ENCODE data around the gene LSS. TPM values are rescaled to one million over a fixed set of nuclear protein-coding genes. Genes with fewer than 3 reads are reported as not detected.

The LSS gene
- total RNA-seq, 1 donor from 2014 or later: 99.0 TPM

DNA sequence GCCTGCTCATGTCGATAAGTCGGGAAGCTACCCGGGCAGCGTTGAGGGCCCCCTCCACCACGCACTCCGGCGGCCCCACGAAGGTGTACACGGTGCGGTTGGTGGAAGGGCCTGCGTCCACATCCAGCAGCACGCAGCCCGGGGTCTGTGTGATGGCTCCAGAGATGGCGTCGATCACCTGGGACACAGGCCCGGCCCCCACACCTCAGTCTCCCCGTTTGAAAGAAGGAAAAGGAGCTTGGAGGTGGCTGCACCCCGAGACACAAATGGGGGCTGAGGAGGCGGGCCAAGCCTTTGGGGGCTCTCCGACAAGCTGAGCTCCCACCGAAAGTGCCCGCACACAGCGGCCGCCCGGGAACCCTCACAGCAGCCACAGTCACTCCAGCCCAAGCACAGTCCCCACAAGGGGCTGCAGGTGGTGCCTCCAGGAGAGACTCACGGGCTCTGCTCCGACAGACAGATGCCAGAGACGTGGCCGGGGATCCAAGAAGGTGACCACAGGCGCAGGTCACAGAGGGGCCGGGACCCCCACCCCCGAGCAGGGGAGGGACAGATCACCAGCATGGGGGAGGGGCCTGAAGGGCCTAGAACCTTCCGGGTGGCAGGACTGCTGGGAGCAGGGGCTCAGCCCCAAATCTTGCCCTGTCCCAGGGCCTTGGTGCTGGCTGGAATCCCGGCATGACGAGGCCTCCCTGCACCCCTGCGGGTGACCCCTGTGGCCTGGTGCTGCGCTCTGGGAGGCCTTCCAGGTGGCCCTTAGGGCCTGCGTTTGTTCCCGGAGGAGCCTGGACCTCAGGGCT lies 74.2 kb downstream of the LSS start:
- no peaks in the 10 kb centered on the region for H3K9me3 Mint-ChIP-seq
- intact Hi-C loops (cut with micrococcal nuclease): no loop called here
- ChIA-PET POLR2A (no interaction called here), CTCF (no interaction called here)
- H3K36me3 Mint-ChIP-seq (ENCODE audit: low read depth): peaks cover 2% of the 10 kb centered on the region
- H3K27me3 Mint-ChIP-seq: no peaks in the 10 kb centered on the region
- TF ChIP-seq, protein P1, sequence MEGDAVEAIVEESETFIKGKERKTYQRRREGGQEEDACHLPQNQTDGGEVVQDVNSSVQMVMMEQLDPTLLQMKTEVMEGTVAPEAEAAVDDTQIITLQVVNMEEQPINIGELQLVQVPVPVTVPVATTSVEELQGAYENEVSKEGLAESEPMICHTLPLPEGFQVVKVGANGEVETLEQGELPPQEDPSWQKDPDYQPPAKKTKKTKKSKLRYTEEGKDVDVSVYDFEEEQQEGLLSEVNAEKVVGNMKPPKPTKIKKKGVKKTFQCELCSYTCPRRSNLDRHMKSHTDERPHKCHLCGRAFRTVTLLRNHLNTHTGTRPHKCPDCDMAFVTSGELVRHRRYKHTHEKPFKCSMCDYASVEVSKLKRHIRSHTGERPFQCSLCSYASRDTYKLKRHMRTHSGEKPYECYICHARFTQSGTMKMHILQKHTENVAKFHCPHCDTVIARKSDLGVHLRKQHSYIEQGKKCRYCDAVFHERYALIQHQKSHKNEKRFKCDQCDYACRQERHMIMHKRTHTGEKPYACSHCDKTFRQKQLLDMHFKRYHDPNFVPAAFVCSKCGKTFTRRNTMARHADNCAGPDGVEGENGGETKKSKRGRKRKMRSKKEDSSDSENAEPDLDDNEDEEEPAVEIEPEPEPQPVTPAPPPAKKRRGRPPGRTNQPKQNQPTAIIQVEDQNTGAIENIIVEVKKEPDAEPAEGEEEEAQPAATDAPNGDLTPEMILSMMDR (IDR thresholded peaks at IDR 0.05): no peak
- peaks cover 2% of the 10 kb centered on the region for H3K4me1 Mint-ChIP-seq
- no peak overlapping the region for H3K4me3 Mint-ChIP-seq
- DNase-seq (peak; percentile 15), ATAC-seq (ENCODE audit: low read depth) (no peak)
- H3K27ac Mint-ChIP-seq: no peak overlapping the region

- Mint-ChIP-seq H3K9me3 (no peaks in the 10 kb centered on the region), H3K27ac (no peak overlapping the region), H3K4me3 (no peak overlapping the region), H3K27me3 (no peaks in the 10 kb centered on the region), H3K36me3 (ENCODE audit: low read depth) (peaks cover 2% of the 10 kb centered on the region), H3K4me1 (peaks cover 2% of the 10 kb centered on the region)
- intact Hi-C loops (cut with micrococcal nuclease): no loop called here
- DNase-seq (peak; percentile 29), ATAC-seq (ENCODE audit: low read depth) (peak; percentile 52)
- ChIA-PET CTCF (interaction anchor here (0.9 kb wide), 1 partner anchor 10 kb away, joined by 3 read pairs; no protein-coding TSS in a partner anchor), POLR2A (no interaction called here)
- TF ChIP-seq, protein P1 (IDR thresholded peaks at IDR 0.05): no peak
Measured at GRCh38 chr21:46153247-46154154, 75.1 kb downstream of the LSS start.

- no peak for ATAC-seq (ENCODE audit: low read depth)
- Mint-ChIP-seq H3K36me3 (ENCODE audit: low read depth) (peaks cover 2% of the 10 kb centered on the region), H3K4me3 (no peak overlapping the region), H3K9me3 (no peaks in the 10 kb centered on the region), H3K27me3 (no peaks in the 10 kb centered on the region), H3K27ac (no peak overlapping the region), H3K4me1 (peaks cover 2% of the 10 kb centered on the region)
- CTCF ChIA-PET: interaction anchor here (0.9 kb wide), 1 partner anchor 10 kb away, joined by 3 read pairs; no protein-coding TSS in a partner anchor
- POLR2A ChIA-PET: no interaction called here
- TF ChIP-seq, protein P1 (IDR thresholded peaks at IDR 0.05): no peak
- no peak for DNase-seq
- intact Hi-C loops (cut with micrococcal nuclease): no loop called here
Measured at GRCh38 chr21:46152927-46153246, 75.7 kb downstream of the LSS start.

GRCh38 chr21:46151989-46152926 lies 76.3 kb downstream of the LSS start:
- POLR2A ChIA-PET: no interaction called here
- Mint-ChIP-seq H3K27ac (no peak overlapping the region), H3K4me3 (no peak overlapping the region), H3K4me1 (peaks cover 2% of the 10 kb centered on the region), H3K9me3 (no peaks in the 10 kb centered on the region), H3K36me3 (ENCODE audit: low read depth) (no peaks in the 10 kb centered on the region), H3K27me3 (no peaks in the 10 kb centered on the region)
- CTCF ChIA-PET: interaction anchor here (0.9 kb wide), 1 partner anchor 9 kb away, joined by 3 read pairs; no protein-coding TSS in a partner anchor
- intact Hi-C loops (cut with micrococcal nuclease): no loop called here
- ATAC-seq (ENCODE audit: low read depth) (no peak), DNase-seq (peak; percentile 7)
- TF ChIP-seq, protein P1 (IDR thresholded peaks at IDR 0.05): no peak
